HG03457 (cell line): ENCODE measurements around the gene ST3GAL5.
"Not testable (repeated sequence)": the region's sequence is repeated elsewhere in the genome, so short reads cannot be mapped to it uniquely, and the experiment has no call there.

ENCODE experiments used
- ATAC-seq: cut with Tn5 transposase; IDR thresholded peaks from one replicate; pipeline ENCODE4 v1.9.1; 2021; ENCODE audit warnings: moderate number of reproducible peaks; ENCODE audit not compliant: unreplicated experiment

ST3GAL5 gene

GRCh38 chr2:85840091-85840490, 48.7 kb downstream of the ST3GAL5 start:
- ATAC-seq, result no peak

- ATAC-seq, result no peak
Observed at GRCh38 chr2:85839461-85839860, 49.3 kb downstream of the ST3GAL5 start.

- ATAC-seq, result no peak
Observed at GRCh38 chr2:85838641-85839040, 50.1 kb downstream of the ST3GAL5 start.

DNA sequence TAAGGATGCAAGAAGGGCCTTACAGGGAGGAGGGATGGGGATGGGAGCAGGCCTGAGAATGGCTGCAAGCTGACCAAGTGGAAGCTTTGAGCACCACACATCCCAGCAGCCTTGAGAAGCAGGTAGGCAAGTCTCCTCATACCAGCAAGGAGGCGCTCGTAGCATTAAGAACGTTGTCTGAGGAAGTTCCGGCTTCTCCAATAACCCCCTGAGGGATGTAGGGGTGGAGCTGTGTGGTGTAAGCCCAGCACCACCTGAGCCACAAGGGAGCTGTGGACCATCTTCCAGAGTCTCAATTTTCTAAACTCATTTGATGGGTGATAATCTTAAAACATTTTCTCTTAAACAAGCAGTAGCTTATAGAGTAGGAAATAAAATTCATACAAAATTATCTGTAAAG, 50.6 kb downstream of the ST3GAL5 start:
- no peak for ATAC-seq

DNA sequence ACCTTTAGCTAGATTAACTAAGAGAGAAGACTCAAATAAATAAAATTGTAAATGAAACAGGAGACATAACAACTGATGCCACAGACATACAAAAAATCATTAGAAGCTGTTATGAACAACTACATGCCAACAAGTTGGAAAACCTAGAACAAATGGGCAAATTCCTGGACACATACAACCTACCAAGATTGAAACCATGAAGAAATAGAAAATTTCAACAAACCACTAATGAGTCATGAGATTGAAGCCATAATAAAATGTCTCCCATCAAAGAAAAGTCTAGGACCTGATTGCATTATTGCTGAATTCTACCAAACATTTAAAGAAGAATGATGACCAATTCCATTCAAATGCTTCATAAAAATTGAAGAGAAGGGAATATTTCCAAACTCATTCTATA, 54.3 kb downstream of the ST3GAL5 start:
- no peak for ATAC-seq

GRCh38 chr2:85831735-85832134, 57.1 kb downstream of the ST3GAL5 start:
- ATAC-seq, result no peak

DNA sequence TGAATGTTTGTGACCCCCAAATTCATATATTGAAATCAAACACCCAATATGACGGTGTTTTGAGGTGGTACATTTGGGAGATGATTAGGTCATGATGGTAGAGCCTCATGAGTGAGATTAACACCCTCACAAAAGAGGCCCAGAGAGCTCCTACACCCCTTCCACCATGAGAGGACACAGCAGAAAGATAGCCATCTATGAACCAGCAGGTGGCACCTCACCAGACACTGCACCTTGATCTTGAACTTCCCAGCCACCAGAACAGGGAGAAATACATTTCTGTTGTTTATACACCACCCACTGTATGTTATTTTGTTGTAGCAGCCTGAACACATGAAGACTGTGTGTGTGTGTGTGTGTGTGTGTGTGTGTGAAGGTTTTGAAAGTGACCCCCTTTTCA, 58.1 kb downstream of the ST3GAL5 start:
- no peak for ATAC-seq

- not testable (repeated sequence) for ATAC-seq
Observed at GRCh38 chr2:85829394-85829793, 59.4 kb downstream of the ST3GAL5 start.

DNA sequence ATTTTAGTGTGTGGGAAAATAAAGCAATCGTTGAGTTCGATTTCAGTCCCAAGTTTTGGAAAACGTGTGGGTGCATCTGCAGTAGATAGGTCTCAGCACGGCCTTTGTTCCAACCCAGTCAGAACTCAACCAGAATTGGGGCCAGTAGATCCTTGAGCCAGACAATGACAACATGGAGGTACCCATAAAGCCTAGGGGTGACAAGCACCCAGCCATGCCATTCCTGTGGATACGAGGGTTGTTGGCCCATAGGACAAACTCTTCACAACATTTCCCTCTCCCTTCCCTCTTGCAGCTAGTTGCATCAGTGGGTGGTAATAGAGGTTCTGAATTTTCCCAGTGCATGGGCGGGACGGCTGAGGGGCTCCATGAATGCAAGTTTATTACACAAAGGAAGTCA, 60.1 kb downstream of the ST3GAL5 start:
- no peak for ATAC-seq

GRCh38 chr2:85827879-85828569, 60.8 kb downstream of the ST3GAL5 start:
- no peak for ATAC-seq

- no peak for ATAC-seq
Observed at GRCh38 chr2:85826990-85827878, 61.6 kb downstream of the ST3GAL5 start.

DNA sequence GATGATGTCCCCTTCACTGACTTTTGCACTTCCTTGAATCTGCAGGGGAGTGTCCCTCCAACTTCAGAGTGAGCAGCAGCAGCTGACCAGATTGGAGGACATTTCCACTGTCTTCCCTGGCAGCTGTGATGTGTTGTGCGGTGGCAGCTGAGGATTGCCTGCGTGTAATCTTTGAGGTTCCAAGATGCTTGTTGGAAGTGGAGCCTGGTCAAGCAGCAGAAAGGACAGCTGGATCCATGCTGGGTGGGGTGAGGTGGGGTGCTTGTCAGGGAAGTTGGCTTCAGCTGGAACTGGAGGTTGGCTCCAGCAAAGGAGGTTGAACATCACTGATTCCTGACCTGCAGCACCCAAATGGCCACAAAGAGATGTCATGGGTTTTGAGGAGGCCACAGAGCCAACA, 64.8 kb downstream of the ST3GAL5 start:
- ATAC-seq, result no peak

DNA sequence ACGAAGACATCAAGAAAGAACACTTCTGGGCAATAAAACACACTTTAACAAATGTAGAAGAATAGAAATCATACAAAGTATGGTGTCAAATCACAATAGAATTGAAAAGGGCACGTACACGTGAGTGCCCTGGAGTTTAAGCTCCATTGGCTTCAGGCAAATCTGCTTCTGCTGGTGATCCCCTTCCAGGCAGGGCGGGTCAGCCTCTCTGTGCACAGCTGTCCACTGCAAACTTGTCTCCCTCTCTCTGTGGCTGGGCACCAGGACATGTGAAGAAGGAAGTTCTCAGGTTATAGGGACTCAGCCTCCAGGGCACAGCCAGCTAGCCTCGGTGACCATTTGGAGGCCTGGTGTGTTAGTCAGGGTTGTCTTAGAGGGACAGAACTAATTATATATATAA, 66.0 kb downstream of the ST3GAL5 start:
- ATAC-seq, result no peak

- no peak for ATAC-seq
Observed at GRCh38 chr2:85819811-85820510, 68.8 kb downstream of the ST3GAL5 start.

DNA sequence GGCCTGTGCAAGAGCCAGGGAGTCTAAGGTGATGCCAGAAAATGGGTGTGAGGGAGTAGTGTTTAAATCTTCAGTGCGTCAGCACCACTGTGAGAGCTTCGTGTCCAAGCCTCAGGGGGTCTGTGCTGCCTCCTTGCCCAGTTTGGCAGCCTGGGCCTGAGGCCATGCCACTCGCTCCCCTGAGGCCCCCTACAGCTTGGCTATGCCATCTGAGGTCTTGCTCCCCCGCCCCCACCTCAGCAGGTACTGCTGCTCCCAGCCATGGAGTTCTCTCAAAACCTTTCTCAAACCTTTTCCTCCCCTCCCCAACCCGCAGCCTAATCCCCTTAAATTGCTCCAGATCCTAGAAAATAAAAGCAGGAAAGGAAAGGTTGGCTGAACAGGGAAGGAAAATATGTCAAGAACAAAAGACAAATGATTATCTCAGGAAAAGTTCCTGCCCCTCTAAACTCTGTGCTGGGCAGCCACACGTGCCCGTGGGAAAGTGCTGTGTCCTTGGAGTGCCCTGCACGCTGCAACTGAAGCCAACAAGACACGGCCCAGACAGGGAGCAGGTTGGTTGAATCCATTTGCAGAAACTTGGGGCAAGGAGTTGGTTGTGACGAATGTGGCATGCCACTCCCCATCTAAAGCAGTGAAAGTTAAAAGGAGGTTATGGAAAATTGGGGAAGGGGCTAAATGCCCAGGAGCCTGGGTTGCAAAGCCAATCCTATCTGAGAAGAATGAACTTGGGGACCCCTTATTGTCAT, 73.8 kb downstream of the ST3GAL5 start:
- no peak for ATAC-seq

GRCh38 chr2:85813982-85814801, 74.6 kb downstream of the ST3GAL5 start:
- ATAC-seq, result no peak

- ATAC-seq, result no peak
Observed at GRCh38 chr2:85813211-85813981, 75.4 kb downstream of the ST3GAL5 start.

- ATAC-seq, result no peak
Observed at GRCh38 chr2:85812094-85812735, 76.6 kb downstream of the ST3GAL5 start.
